GM12878 (cell line): Measurements from ENCODE around the gene HJV. TPM values are rescaled to one million over a fixed set of nuclear protein-coding genes. Genes with fewer than 3 reads are reported as not detected.

Experiments
- ATAC-seq: fragments of 200-7000 bp; cut with Tn5 transposase; 3 replicates; pipeline ENCODE4 v1.9.1; 2020; ENCODE audit warnings: mild to moderate bottlenecking, moderate library complexity
- BruUV-seq: library from RNA; stranded (reverse); fragments of 400-500 nt; replicated peaks from 2 replicates; lab custom pipeline; 2021; lab: Mats Ljungman, UMichigan
- CTCF ChIA-PET: fragments of 300-600 bp; sonication (Branson Sonifier 250); formaldehyde crosslinking; extraction: SDS; loops from one replicate; lab custom pipeline; 2021; ENCODE audit warnings: inconsistent platforms; lab: Yijun Ruan, JAX
- POLR2A ChIA-PET: fragments of 350-600 bp; formaldehyde crosslinking; extraction: SDS; loops from one replicate; lab custom pipeline; 2021; ENCODE audit warnings: inconsistent platforms; lab: Charles Lee
- RAD21 ChIA-PET: fragments of 300-600 bp; sonication (Branson Sonifier 250); formaldehyde crosslinking; loops from one replicate; lab custom pipeline; 2023; ENCODE audit warnings: antibody characterized with exemption; ENCODE audit not compliant: unreplicated experiment; lab: Charles Lee
- SMC1A ChIA-PET: fragments of 300-600 bp; sonication (Branson Sonifier 250); formaldehyde crosslinking; loops from one replicate; lab custom pipeline; 2023; ENCODE audit not compliant: unreplicated experiment, uncharacterized antibody; lab: Charles Lee
- DNase-seq: peaks from one replicate; pipeline ENCODE4 v3.0.0-alpha.2; 2011; ENCODE audit warnings: low read depth, low spot score
- FAIRE-seq: peaks from 3 replicates; lab custom pipeline; 2011; peaks lifted over from hg19 to GRCh38; lab: Jason Lieb, UNC
- H2AFZ ChIP-seq: 2 replicates; pipeline ENCODE4 v1.6.0; 2011; ENCODE audit warnings: low read depth, low read length, control low read depth; ENCODE audit not compliant: control insufficient read depth
- H3K27ac ChIP-seq: 2 replicates; pipeline ENCODE4 v1.5.1; 2011; ENCODE audit warnings: control low read depth; ENCODE audit not compliant: control insufficient read depth, insufficient read depth
- H3K27me3 ChIP-seq, 2 experiments: replicated peaks in 1 of 2; 2 replicates each; pipeline versions ENCODE4 v1.6.0 to v1.6.1; 2011; ENCODE audit warnings: low read length in 1 of 2; ENCODE audit not compliant: control insufficient read depth in 2 of 2, insufficient read depth in 2 of 2
- H3K36me3 ChIP-seq, 2 experiments: 2 replicates each; pipeline ENCODE4 v1.5.1; 2011; ENCODE audit warnings: low read length in 1 of 2; ENCODE audit not compliant: control insufficient read depth in 2 of 2, insufficient read depth in 2 of 2
- H3K4me1 ChIP-seq: 2 replicates; pipeline ENCODE4 v1.6.1; 2011; ENCODE audit warnings: mild to moderate bottlenecking, low read length, moderate library complexity, mixed read lengths; ENCODE audit not compliant: control insufficient read depth, insufficient read depth
- H3K4me2 ChIP-seq: 2 replicates; pipeline ENCODE4 v1.6.0; 2011; ENCODE audit warnings: control low read depth; ENCODE audit not compliant: control insufficient read depth, insufficient read depth
- H3K4me3 ChIP-seq: fragments of 200-600 bp; sonication (generic); 2 replicates; pipeline ENCODE4 v1.5.1; 2016
- H3K79me2 ChIP-seq: 2 replicates; pipeline ENCODE4 v1.6.0; 2011; ENCODE audit warnings: low read length; ENCODE audit not compliant: control insufficient read depth, insufficient read depth
- H3K9ac ChIP-seq: 2 replicates; pipeline ENCODE4 v1.8.0; 2011; ENCODE audit warnings: low read length, control low read depth, mixed read lengths; ENCODE audit not compliant: control insufficient read depth, insufficient read depth
- H3K9me3 ChIP-seq: replicated peaks from 3 replicates; pipeline ENCODE4 v1.5.1; 2011; ENCODE audit warnings: mild to moderate bottlenecking, low read length; ENCODE audit not compliant: control insufficient read depth, insufficient read depth
- H4K20me1 ChIP-seq: 2 replicates; pipeline ENCODE4 v1.6.0; 2011; ENCODE audit not compliant: control insufficient read depth, insufficient read depth
- EED ChIP-seq: sonication (generic); IDR thresholded peaks from 2 replicates; pipeline ENCODE4 v1.6.1; 2016; ENCODE audit warnings: antibody characterized with exemption, low read depth
- FOXK2 ChIP-seq: fragments of 450-650 bp; IDR thresholded peaks from 2 replicates; pipeline ENCODE4 v1.6.1; 2017; ENCODE audit warnings: mild to moderate bottlenecking, moderate library complexity
- IKZF2 ChIP-seq, 2 experiments: fragments of 450-650 bp; IDR thresholded peaks; 2 replicates each; pipeline ENCODE4 v1.6.1; 2017; ENCODE audit warnings: mild to moderate bottlenecking in 2 of 2, moderate library complexity in 2 of 2
- JUNB ChIP-seq: IDR thresholded peaks from 2 replicates; pipeline ENCODE4 v1.6.1; 2016; ENCODE audit warnings: antibody characterized with exemption, mild to moderate bottlenecking
- MTA2 ChIP-seq: fragments of 450-650 bp; IDR thresholded peaks from 2 replicates; pipeline ENCODE4 v1.6.1; 2016; ENCODE audit warnings: low read depth, mild to moderate bottlenecking, moderate library complexity
- MTA3 ChIP-seq: IDR thresholded peaks from 2 replicates; pipeline ENCODE4 v1.6.1; 2012; ENCODE audit warnings: low read length, inconsistent platforms, borderline replicate concordance
- NFXL1 ChIP-seq: fragments of 450-650 bp; IDR thresholded peaks from 2 replicates; pipeline ENCODE4 v1.6.1; 2017; ENCODE audit warnings: antibody characterized with exemption, mild to moderate bottlenecking, borderline replicate concordance
- POLR2AphosphoS5 ChIP-seq: IDR thresholded peaks from 2 replicates; pipeline ENCODE4 v1.6.1; 2011; ENCODE audit warnings: mild to moderate bottlenecking, low read length, inconsistent platforms
- SREBF1 ChIP-seq: IDR thresholded peaks from 2 replicates; pipeline ENCODE4 v1.6.1; 2012; ENCODE audit warnings: mild to moderate bottlenecking, low read length
- SRF ChIP-seq, 2 experiments: IDR thresholded peaks; 2 replicates each; pipeline ENCODE4 v1.6.1; 2011; ENCODE audit warnings: low read depth in 2 of 2, low read length in 2 of 2, mild to moderate bottlenecking in 1 of 2, moderate library complexity in 1 of 2
- SUZ12 ChIP-seq: fragments of 200-600 bp; sonication (generic); IDR thresholded peaks from one replicate; pipeline ENCODE4 v1.6.1; 2018; ENCODE audit warnings: antibody characterized with exemption, mild to moderate bottlenecking; ENCODE audit not compliant: unreplicated experiment
- YBX1 ChIP-seq: fragments of 450-650 bp; IDR thresholded peaks from 2 replicates; pipeline ENCODE4 v1.6.1; 2016; ENCODE audit warnings: antibody characterized with exemption
- YY1 ChIP-seq: IDR thresholded peaks from 2 replicates; pipeline ENCODE4 v1.6.1; 2011; ENCODE audit warnings: low read depth, mild to moderate bottlenecking, low read length
- ZNF274 ChIP-seq: IDR thresholded peaks from one replicate; pipeline ENCODE4 v1.8.0; 2011; ENCODE audit not compliant: insufficient read length, insufficient read depth
- in situ Hi-C: fragments of 300-500 bp; cut with MboI; formaldehyde crosslinking; loops from 9 replicates; pipeline ENCODE4 v1.14.3; 2018; ENCODE audit warnings: mixed read lengths
- intact Hi-C: fragments of 100-400 bp; cut with micrococcal nuclease; formaldehyde crosslinking; loops from one replicate; pipeline ENCODE4 v1.14.2; 2022; ENCODE audit not compliant: unreplicated experiment
- polyA plus RNA-seq, 11 experiments: library from polyadenylated mRNA; depleted of rRNA in 4 of 11; unstranded in 6 of 11; stranded (reverse) in 5 of 11; fragments of >200 nt; fragmentation: Nextera tagmentation in 4 of 11; fragmentation: Illumina TruSeq in 1 of 11; extraction: Ambion mirVana in 4 of 11; extraction: Trizol in 1 of 11; gene quantifications; 1 replicate in 1 of 11; 2 replicates in 10 of 11; pipeline versions ENCODE4 v1.2.1 to v1.2.3, GENCODE V29; 2011 to 2016; ENCODE audit warnings: inconsistent platforms in 2 of 11, missing spikeins in 2 of 11, low read depth in 1 of 11
- total RNA-seq, 4 experiments: library from RNA; depleted of rRNA in 3 of 4; stranded (reverse); fragments of >200 nt in 3 of 4; fragmentation: Illumina TruSeq in 1 of 4; extraction: Trizol in 1 of 4; gene quantifications; 2 replicates each; pipeline versions ENCODE4 v1.2.1 to v1.2.3, GENCODE V29; 2013 to 2021
- TF ChIP-seq, protein P1 (sequence below): IDR thresholded peaks from 2 replicates; pipeline ENCODE4 v1.6.1; 2012; ENCODE audit warnings: low read depth, low read length, improper control_type of control experiment
- TF ChIP-seq, protein P2 (sequence below): IDR thresholded peaks from 2 replicates; pipeline ENCODE4 v1.6.1; 2011; ENCODE audit warnings: mild to moderate bottlenecking, low read depth, low read length, moderate library complexity; ENCODE audit not compliant: insufficient replicate concordance
- TF ChIP-seq, protein P3 (sequence below): IDR thresholded peaks from 2 replicates; pipeline ENCODE4 v1.6.1; 2012; ENCODE audit warnings: low read length, inconsistent platforms
- TF ChIP-seq, protein P4 (sequence below): fragments of 150-350 bp; IDR thresholded peaks from 2 replicates; pipeline ENCODE4 v1.6.1; 2016; ENCODE audit warnings: low read depth, low read length

HJV gene
- total and polyA plus RNA-seq, 10 of the 15 experiments (the other 5 are each of a cell fraction or from before 2014, with no cell fraction given) = not detected

DNA sequence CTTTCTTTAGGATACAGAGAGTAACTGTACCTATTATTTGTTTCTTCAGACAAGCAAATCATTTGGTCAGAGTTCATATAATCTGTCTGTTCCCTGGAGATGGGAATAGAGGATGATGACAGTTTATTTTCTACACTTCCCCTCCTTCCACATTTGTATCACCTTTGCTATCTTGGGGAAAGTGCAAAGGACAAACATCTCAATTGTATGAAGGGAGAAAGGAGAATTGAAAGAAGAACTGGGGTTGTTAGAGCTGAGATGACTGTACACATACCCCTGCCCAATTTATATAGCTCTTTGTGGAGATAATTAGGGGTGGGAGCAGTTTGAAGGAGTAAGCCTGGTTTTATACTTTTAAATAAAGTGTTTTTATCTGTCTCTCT lies 43.1 kb downstream of the HJV start:
- no peak for FAIRE-seq
- RAD21 ChIA-PET = interaction anchor here (1.4 to 7.9 kb wide), 16 partner anchors 10 to 120 kb away, joined by 3 to 136 read pairs (median 17); partner anchors contain the start of genes ANKRD34A, LIX1L, PIAS3 and POLR3GL
- in situ Hi-C loops = no loop called here
- TF ChIP-seq MTA3 (0 out of 2 replicates have a peak, but pooled peaks have one; percentile 30), SUZ12 (no peak), POLR2AphosphoS5 (no peak), YBX1 (no peak), IKZF2 (IDR thresholded peaks at IDR 0.05) (peak; percentile 91 to 92), EED (no peak), FOXK2 (no peak), YY1 (no peak), NFXL1 (no peak), JUNB (peak; percentile 78), ZNF274 (no peak), MTA2 (peak; percentile 93), SRF (IDR thresholded peaks at IDR 0.05; ENCODE audit: low read depth in 2 of 2, low read length in 2 of 2) (no peak), SREBF1 (no peak)
- TF ChIP-seq, protein P1, sequence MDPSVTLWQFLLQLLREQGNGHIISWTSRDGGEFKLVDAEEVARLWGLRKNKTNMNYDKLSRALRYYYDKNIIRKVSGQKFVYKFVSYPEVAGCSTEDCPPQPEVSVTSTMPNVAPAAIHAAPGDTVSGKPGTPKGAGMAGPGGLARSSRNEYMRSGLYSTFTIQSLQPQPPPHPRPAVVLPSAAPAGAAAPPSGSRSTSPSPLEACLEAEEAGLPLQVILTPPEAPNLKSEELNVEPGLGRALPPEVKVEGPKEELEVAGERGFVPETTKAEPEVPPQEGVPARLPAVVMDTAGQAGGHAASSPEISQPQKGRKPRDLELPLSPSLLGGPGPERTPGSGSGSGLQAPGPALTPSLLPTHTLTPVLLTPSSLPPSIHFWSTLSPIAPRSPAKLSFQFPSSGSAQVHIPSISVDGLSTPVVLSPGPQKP = no peak
- TF ChIP-seq, protein P2, sequence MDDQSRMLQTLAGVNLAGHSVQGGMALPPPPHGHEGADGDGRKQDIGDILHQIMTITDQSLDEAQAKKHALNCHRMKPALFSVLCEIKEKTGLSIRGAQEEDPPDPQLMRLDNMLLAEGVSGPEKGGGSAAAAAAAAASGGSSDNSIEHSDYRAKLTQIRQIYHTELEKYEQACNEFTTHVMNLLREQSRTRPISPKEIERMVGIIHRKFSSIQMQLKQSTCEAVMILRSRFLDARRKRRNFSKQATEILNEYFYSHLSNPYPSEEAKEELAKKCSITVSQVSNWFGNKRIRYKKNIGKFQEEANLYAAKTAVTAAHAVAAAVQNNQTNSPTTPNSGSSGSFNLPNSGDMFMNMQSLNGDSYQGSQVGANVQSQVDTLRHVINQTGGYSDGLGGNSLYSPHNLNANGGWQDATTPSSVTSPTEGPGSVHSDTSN = no peak
- TF ChIP-seq, protein P3, sequence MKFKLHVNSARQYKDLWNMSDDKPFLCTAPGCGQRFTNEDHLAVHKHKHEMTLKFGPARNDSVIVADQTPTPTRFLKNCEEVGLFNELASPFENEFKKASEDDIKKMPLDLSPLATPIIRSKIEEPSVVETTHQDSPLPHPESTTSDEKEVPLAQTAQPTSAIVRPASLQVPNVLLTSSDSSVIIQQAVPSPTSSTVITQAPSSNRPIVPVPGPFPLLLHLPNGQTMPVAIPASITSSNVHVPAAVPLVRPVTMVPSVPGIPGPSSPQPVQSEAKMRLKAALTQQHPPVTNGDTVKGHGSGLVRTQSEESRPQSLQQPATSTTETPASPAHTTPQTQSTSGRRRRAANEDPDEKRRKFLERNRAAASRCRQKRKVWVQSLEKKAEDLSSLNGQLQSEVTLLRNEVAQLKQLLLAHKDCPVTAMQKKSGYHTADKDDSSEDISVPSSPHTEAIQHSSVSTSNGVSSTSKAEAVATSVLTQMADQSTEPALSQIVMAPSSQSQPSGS = no peak; the same call in 1 of the 2 replicates
- TF ChIP-seq, protein P4, sequence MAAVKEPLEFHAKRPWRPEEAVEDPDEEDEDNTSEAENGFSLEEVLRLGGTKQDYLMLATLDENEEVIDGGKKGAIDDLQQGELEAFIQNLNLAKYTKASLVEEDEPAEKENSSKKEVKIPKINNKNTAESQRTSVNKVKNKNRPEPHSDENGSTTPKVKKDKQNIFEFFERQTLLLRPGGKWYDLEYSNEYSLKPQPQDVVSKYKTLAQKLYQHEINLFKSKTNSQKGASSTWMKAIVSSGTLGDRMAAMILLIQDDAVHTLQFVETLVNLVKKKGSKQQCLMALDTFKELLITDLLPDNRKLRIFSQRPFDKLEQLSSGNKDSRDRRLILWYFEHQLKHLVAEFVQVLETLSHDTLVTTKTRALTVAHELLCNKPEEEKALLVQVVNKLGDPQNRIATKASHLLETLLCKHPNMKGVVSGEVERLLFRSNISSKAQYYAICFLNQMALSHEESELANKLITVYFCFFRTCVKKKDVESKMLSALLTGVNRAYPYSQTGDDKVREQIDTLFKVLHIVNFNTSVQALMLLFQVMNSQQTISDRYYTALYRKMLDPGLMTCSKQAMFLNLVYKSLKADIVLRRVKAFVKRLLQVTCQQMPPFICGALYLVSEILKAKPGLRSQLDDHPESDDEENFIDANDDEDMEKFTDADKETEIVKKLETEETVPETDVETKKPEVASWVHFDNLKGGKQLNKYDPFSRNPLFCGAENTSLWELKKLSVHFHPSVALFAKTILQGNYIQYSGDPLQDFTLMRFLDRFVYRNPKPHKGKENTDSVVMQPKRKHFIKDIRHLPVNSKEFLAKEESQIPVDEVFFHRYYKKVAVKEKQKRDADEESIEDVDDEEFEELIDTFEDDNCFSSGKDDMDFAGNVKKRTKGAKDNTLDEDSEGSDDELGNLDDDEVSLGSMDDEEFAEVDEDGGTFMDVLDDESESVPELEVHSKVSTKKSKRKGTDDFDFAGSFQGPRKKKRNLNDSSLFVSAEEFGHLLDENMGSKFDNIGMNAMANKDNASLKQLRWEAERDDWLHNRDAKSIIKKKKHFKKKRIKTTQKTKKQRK = no peak

More for the DNA sequence above, 43.1 kb downstream of the HJV start:
- intact Hi-C loops = no loop called here
- peak; percentile 34 for ATAC-seq
- SMC1A ChIA-PET = interaction anchor here (0.6 to 10.9 kb wide), 20 partner anchors 8 to 152 kb away, joined by 3 to 244 read pairs (median 8); partner anchors contain the start of genes ANKRD34A, LIX1L, NUDT17 and PIAS3
- Histone ChIP-seq H3K27ac (peak overlapping the region; percentile 99), H3K4me1 (peaks cover 53% of the 10 kb centered on the region), H3K79me2 (no peaks in the 10 kb centered on the region), H2AFZ (peak overlapping the region; percentile 86; the same call in 1 of the 2 replicates), H3K4me2 (peak overlapping the region; percentile 95), H3K9ac (peak overlapping the region; percentile 77), H3K4me3 (no peak overlapping the region), H3K27me3 (no peaks in the 10 kb centered on the region), H3K9me3 (no peaks in the 10 kb centered on the region), H4K20me1 (no peaks in the 10 kb centered on the region), H3K36me3 (no peaks in the 10 kb centered on the region)
- no TSS peak for BruUV-seq
- POLR2A ChIA-PET = interaction anchor here (0.7 to 6.5 kb wide), 11 partner anchors 12 to 65 kb away, joined by 4 to 102 read pairs (median 19); partner anchors contain the start of genes ANKRD34A, LIX1L, POLR3GL and RBM8A
- DNase-seq = no peak
- CTCF ChIA-PET = interaction anchor here (0.9 to 9.4 kb wide), 19 partner anchors 11 to 132 kb away, joined by 3 to 361 read pairs (median 7); partner anchors contain the start of genes ANKRD34A, ANKRD35, LIX1L and NUDT17
